Subcutaneous adipose tissue (tissue), 4 donors: Measurements from ENCODE around the gene KCNMA1. TPM values are rescaled to one million over a fixed set of nuclear protein-coding genes. Genes with fewer than 3 reads are reported as not detected.

ENCODE experiments used
- total RNA-seq, 4 donors: library from RNA; depleted of rRNA; stranded (reverse); fragments of >200 nt; gene quantifications; one replicate each; pipeline ENCODE4 v1.1.0, GENCODE V29; 2016
- TF ChIP-seq, protein P1 (sequence below): fragments of 450-650 bp; IDR thresholded peaks from one replicate; pipeline ENCODE4 v1.5.1; 2016; ENCODE audit warnings: low read depth, mild to moderate bottlenecking, control low read depth, antibody characterized with exemption, moderate library complexity

KCNMA1 gene
- total RNA-seq, 4 donors from 2014 or later = 10.3 to 91.5 (median 23.8) TPM

DNA sequence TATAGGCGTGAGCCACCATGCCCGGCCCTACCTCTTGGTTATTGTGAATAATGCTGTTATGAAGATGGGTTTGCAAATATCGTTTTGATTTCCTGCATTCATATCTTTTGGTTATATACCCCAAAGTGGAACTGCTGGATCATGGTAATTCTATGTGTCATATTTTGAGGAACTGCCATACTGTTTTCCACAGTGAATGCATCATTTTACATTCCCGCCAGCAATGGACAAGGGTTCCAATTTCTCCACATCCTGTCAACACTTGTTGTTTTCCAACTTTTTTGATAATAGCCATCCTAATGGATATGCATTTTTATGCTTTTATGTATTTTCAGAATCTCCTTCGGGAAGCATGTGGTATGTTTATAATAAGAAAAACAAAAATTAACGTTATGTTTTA lies 128.2 kb downstream of the KCNMA1 start:
- TF ChIP-seq, protein P1, sequence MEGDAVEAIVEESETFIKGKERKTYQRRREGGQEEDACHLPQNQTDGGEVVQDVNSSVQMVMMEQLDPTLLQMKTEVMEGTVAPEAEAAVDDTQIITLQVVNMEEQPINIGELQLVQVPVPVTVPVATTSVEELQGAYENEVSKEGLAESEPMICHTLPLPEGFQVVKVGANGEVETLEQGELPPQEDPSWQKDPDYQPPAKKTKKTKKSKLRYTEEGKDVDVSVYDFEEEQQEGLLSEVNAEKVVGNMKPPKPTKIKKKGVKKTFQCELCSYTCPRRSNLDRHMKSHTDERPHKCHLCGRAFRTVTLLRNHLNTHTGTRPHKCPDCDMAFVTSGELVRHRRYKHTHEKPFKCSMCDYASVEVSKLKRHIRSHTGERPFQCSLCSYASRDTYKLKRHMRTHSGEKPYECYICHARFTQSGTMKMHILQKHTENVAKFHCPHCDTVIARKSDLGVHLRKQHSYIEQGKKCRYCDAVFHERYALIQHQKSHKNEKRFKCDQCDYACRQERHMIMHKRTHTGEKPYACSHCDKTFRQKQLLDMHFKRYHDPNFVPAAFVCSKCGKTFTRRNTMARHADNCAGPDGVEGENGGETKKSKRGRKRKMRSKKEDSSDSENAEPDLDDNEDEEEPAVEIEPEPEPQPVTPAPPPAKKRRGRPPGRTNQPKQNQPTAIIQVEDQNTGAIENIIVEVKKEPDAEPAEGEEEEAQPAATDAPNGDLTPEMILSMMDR = no peak

DNA sequence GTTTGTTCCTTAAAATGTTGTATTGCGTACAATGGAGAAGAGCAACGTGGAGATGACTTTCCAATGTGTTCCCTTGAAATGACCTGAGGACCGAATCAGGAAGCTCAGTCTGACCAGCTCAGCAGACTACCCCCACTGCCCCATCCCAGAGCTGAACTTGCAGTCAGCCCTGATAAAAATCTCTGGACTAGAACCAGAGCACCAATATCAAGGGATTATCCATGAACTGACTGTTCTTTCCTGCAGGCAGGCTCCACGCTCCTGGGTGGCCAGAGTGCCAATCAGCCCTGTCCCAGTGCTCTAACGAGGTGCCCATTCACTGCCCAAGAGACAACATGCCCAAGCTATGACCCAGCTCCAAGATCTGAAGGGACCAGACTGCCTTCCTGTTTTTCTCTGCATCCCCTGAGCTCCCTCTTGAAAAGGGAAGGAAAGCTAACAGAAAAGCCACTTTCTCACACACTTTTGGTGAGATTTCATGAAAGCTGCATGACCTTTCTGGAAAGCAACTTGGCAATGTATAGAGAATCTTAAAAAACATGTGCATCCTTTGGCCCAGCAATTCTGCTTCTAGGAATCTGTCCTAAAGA lies 130.2 kb downstream of the KCNMA1 start:
- TF ChIP-seq, protein P1 = no peak

- TF ChIP-seq, protein P1 = no peak
Measured at GRCh38 chr10:77506517-77507200, 130.9 kb downstream of the KCNMA1 start.

DNA sequence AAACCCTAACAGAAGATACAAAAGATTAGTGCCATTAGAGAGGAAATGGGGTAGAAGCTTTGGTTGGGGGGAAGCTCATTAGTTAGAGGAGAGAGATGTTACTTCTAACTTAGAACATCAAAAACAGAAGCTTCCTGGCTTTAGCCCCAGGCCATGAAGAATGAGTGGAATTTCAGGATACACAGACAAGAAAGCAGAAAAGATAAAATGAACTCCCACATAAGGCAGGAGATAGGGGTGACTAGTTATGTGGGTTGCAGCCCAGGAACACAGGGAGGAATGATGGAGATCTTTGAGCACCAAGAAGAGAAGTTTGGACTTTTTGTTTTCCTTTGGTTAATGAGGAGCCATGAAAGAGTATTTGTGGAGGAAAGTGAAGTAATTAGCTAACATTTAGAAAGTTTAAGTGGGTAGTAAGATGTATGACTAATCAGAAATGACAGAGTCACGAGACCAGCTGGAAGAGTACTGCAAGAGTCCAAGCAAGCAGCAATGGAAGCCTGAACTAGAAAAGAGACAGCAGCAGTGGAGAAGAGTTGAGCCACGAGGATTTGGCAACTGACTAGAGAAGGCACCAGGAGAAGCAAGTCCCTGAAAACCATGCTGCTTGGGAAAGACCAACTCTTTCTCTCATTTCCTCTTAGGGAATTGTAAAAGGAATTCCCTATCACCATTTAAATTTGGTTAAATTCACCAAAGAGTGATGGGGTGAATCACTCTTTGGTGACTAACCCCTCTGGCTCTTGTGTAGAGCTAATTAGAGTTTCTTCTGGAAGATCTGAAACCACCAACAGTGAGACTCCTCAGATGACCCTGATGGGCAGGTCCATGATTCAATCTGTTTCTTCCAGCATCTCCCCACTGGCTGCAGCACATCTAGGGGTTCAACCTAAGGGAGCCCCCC lies 131.9 kb downstream of the KCNMA1 start:
- TF ChIP-seq, protein P1 = no peak

DNA sequence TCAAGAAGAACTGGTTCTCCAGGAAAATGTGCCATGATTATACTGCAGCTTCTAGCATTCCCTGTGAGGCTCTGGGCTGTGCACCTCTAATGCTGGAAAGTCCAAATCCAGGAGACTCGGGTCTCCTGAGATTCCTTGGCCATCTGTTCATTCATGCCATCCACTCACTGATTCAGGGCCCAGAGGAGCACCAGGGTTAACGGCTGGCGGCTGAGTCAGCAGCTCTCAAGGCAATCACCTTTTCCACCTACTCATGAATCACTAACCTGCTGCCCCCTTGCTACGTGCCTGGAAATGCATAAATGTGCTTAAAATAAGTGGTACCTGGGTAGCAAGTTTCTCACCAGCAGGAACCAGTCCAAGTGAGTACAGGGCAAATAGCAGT lies 132.7 kb downstream of the KCNMA1 start:
- TF ChIP-seq, protein P1 = no peak

GRCh38 chr10:77504196-77504872 lies 133.3 kb downstream of the KCNMA1 start:
- TF ChIP-seq, protein P1 = no peak
